DOHH2 (cell line): ENCODE results near the gene STYX.

ENCODE experiments used
- H3F3A ChIP-seq: fragments of 200-600 bp; sonication (generic), shearing (Covaris generic); 2 replicates; pipeline ENCODE4 v1.6.0; 2016; ENCODE audit warnings: antibody characterized with exemption, mild to moderate bottlenecking; ENCODE audit not compliant: control insufficient read depth, insufficient read depth
- H3K27ac ChIP-seq: fragments of 200-600 bp; sonication (generic); 2 replicates; pipeline ENCODE4 v1.5.1; 2014; ENCODE audit warnings: low read depth, mild to moderate bottlenecking, low read length, moderate library complexity
- H3K27me3 ChIP-seq: fragments of 200-600 bp; sonication (generic); 2 replicates; pipeline ENCODE4 v1.6.1; 2014; ENCODE audit warnings: mild to moderate bottlenecking, low read length, mixed read lengths; ENCODE audit not compliant: control insufficient read depth
- H3K36me3 ChIP-seq: fragments of 200-600 bp; sonication (generic); 2 replicates; pipeline ENCODE4 v1.6.1; 2014; ENCODE audit warnings: mild to moderate bottlenecking, low read length, moderate library complexity, mixed read lengths; ENCODE audit not compliant: control insufficient read depth
- H3K4me1 ChIP-seq: fragments of 200-600 bp; sonication (generic); 2 replicates; pipeline ENCODE4 v1.6.1; 2014; ENCODE audit warnings: mild to moderate bottlenecking, low read length, mixed read lengths; ENCODE audit not compliant: control insufficient read depth
- H3K4me2 ChIP-seq: fragments of 200-600 bp; sonication (generic); 2 replicates; pipeline ENCODE4 v1.6.0; 2014; ENCODE audit warnings: mild to moderate bottlenecking, low read length, moderate library complexity
- H3K4me3 ChIP-seq: fragments of 200-600 bp; sonication (generic); 2 replicates; pipeline ENCODE4 v1.5.1; 2014; ENCODE audit warnings: mild to moderate bottlenecking, low read length, mixed read lengths
- H3K79me2 ChIP-seq: fragments of 200-600 bp; sonication (generic); 2 replicates; pipeline ENCODE4 v1.6.1; 2014; ENCODE audit warnings: mild to moderate bottlenecking, low read length, mixed read lengths; ENCODE audit not compliant: control insufficient read depth
- H3K9me2 ChIP-seq: fragments of 200-600 bp; sonication (generic); replicated peaks from 2 replicates; pipeline ENCODE4 v1.6.1; 2014; ENCODE audit warnings: mild to moderate bottlenecking, low read length, mixed read lengths; ENCODE audit not compliant: control insufficient read depth
- H3K9me3 ChIP-seq: fragments of 200-600 bp; sonication (generic); 2 replicates; pipeline ENCODE4 v1.6.1; 2014; ENCODE audit warnings: antibody characterized with exemption, low read length, mixed read lengths; ENCODE audit not compliant: control insufficient read depth, insufficient read depth
- H4K20me1 ChIP-seq: fragments of 200-600 bp; sonication (generic); 2 replicates; pipeline ENCODE4 v1.6.0; 2014; ENCODE audit warnings: low read depth, mild to moderate bottlenecking, antibody characterized with exemption, low read length, moderate library complexity; ENCODE audit not compliant: control insufficient read depth, insufficient read depth
- EZH2phosphoT487 ChIP-seq: fragments of 200-600 bp; sonication (generic); IDR thresholded peaks from 2 replicates; pipeline ENCODE4 v1.6.1; 2017; ENCODE audit warnings: borderline replicate concordance, mild to moderate bottlenecking, antibody characterized with exemption, low read length, moderate library complexity, mixed read lengths
- TF ChIP-seq, protein P1 (sequence below): fragments of 200-600 bp; sonication (generic); IDR thresholded peaks from one replicate; pipeline ENCODE4 v1.5.1; 2014; ENCODE audit warnings: antibody characterized with exemption, mild to moderate bottlenecking, low read depth, low read length; ENCODE audit not compliant: poor library complexity, severe bottlenecking

The STYX gene

DNA sequence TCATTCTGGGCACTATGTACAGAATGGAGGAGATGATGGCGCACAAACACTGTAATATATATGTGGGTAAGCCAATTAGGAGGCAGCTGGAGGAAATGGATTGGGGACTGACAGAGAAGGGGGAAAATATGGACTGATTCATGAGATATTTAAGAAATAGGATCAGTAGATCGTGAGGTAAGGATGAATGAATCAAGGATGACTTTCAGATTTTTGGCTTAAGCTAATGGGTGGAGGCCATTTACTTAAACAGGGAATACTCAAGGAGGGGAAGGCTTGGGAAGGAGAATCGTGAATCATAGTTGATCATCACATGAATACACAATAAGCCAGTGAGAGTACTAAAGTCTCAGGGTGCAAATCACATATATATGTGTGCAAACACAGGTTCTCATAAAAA lies 72.6 kb downstream of the STYX start:
- Histone ChIP-seq H3K79me2 (no peaks in the 10 kb centered on the region), H4K20me1 (no peaks in the 10 kb centered on the region), H3K9me2 (no peaks in the 10 kb centered on the region), H3K4me2 (no peak overlapping the region), H3F3A (no peaks in the 10 kb centered on the region), H3K36me3 (no peaks in the 10 kb centered on the region), H3K27me3 (peaks cover 10% of the 10 kb centered on the region), H3K4me3 (no peak overlapping the region), H3K4me1 (no peaks in the 10 kb centered on the region; the same call in 1 of the 2 replicates), H3K27ac (no peak overlapping the region), H3K9me3 (no peaks in the 10 kb centered on the region)
- TF ChIP-seq, protein P1, sequence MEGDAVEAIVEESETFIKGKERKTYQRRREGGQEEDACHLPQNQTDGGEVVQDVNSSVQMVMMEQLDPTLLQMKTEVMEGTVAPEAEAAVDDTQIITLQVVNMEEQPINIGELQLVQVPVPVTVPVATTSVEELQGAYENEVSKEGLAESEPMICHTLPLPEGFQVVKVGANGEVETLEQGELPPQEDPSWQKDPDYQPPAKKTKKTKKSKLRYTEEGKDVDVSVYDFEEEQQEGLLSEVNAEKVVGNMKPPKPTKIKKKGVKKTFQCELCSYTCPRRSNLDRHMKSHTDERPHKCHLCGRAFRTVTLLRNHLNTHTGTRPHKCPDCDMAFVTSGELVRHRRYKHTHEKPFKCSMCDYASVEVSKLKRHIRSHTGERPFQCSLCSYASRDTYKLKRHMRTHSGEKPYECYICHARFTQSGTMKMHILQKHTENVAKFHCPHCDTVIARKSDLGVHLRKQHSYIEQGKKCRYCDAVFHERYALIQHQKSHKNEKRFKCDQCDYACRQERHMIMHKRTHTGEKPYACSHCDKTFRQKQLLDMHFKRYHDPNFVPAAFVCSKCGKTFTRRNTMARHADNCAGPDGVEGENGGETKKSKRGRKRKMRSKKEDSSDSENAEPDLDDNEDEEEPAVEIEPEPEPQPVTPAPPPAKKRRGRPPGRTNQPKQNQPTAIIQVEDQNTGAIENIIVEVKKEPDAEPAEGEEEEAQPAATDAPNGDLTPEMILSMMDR, result no peak
- no peak for TF ChIP-seq EZH2phosphoT487

- Histone ChIP-seq H3K4me3 (no peak overlapping the region), H3K9me3 (no peaks in the 10 kb centered on the region), H4K20me1 (no peaks in the 10 kb centered on the region), H3K27ac (no peak overlapping the region), H3K9me2 (no peaks in the 10 kb centered on the region), H3K4me2 (no peak overlapping the region), H3F3A (no peaks in the 10 kb centered on the region), H3K36me3 (no peaks in the 10 kb centered on the region), H3K79me2 (no peaks in the 10 kb centered on the region), H3K4me1 (no peaks in the 10 kb centered on the region), H3K27me3 (peaks cover 10% of the 10 kb centered on the region)
- TF ChIP-seq, protein P1, result no peak
- TF ChIP-seq EZH2phosphoT487, result no peak
Measured at GRCh38 chr14:52806115-52806514, 76.1 kb downstream of the STYX start.

DNA sequence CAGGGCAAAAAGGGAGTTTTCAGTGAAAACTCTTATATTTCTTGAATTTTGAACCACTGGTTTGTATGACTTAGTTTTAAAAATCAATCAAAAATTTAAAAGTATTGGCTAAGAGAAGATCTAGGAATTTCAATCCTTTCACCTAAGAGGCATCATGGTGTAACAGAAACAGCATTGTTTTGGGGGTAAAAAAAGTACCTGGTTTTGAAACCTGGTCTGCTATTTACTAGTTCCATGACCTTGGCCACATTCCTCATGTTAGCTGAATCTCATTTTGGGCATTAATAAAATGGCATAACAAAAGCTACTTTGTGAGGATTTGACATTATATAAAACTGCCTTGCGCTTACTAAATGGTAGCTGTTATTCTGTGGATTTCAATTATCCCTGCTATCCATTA lies 78.1 kb downstream of the STYX start:
- Histone ChIP-seq H3K4me3 (no peak overlapping the region), H3K9me3 (no peaks in the 10 kb centered on the region), H3K4me1 (no peaks in the 10 kb centered on the region), H3K9me2 (no peaks in the 10 kb centered on the region), H3K79me2 (no peaks in the 10 kb centered on the region), H4K20me1 (no peaks in the 10 kb centered on the region), H3K4me2 (no peak overlapping the region), H3K27me3 (no peaks in the 10 kb centered on the region; the same call in 1 of the 2 replicates), H3F3A (no peaks in the 10 kb centered on the region), H3K27ac (no peak overlapping the region), H3K36me3 (no peaks in the 10 kb centered on the region)
- TF ChIP-seq, protein P1, result no peak
- TF ChIP-seq EZH2phosphoT487, result no peak

DNA sequence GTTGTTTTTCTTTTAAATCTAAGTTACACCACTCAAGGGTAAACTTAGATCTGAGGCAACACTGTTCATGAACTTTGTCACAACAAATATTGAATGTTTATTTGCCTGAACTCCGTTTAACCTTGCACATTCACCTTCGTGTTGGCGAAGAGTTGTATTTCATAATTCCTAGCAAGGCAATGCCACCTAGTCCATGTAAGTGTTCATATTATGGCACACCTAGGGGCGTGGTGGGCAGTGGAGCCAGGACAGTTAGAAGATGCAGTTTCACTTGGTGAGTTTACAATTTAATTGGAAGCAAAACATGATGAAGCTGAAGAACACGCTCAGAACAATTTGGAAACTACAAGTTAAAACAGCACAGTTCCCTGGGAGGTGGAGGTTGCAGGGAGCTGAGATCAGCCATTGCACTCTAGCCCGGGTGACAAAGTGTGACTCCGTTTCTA lies 91.9 kb downstream of the STYX start:
- no peak overlapping the region for H3K27ac ChIP-seq
- H3K4me2 ChIP-seq, result no peak overlapping the region
- no peaks in the 10 kb centered on the region for H3K79me2 ChIP-seq
- no peaks in the 10 kb centered on the region for H3K9me3 ChIP-seq
- H4K20me1 ChIP-seq, result no peaks in the 10 kb centered on the region
- no peaks in the 10 kb centered on the region for H3F3A ChIP-seq
- no peak for TF ChIP-seq EZH2phosphoT487
- TF ChIP-seq, protein P1, result no peak
- peaks cover 12% of the 10 kb centered on the region for H3K27me3 ChIP-seq
- no peaks in the 10 kb centered on the region for H3K9me2 ChIP-seq
- no peaks in the 10 kb centered on the region for H3K36me3 ChIP-seq
- H3K4me1 ChIP-seq, result no peaks in the 10 kb centered on the region
- no peak overlapping the region for H3K4me3 ChIP-seq
